Frontal cortex (tissue), 4 donors: Measurements from ENCODE around the gene RAPGEF2. TPM values are rescaled to one million over a fixed set of nuclear protein-coding genes. Genes with fewer than 3 reads are reported as not detected.

Experiments used
- DNase-seq, 2 donors: peaks; one replicate each; pipeline ENCODE4 v3.0.0; 2012; ENCODE audit warnings: low spot score in 2 of 2
- FAIRE-seq: peaks from 2 replicates; lab custom pipeline; 2012; peaks lifted over from hg19 to GRCh38; lab: Jason Lieb, UNC
- total RNA-seq: library from RNA; depleted of rRNA; stranded (reverse); fragments of >200 nt; gene quantifications from one replicate; pipeline ENCODE4 v1.2.3, GENCODE V29; 2014
- donor health status: control.
- donor health status: control.
- donor health status: control.

Gene RAPGEF2
- total RNA-seq, 1 donor from 2014 or later, result 174 TPM

GRCh38 chr4:159127745-159128518 lies 25.1 kb downstream of the RAPGEF2 start:
- FAIRE-seq (no peak), DNase-seq (no peak)

GRCh38 chr4:159129814-159130550 lies 27.1 kb downstream of the RAPGEF2 start:
- DNase-seq, result no peak
- FAIRE-seq, result no peak

GRCh38 chr4:159131564-159131963 lies 28.7 kb downstream of the RAPGEF2 start:
- DNase-seq (no peak), FAIRE-seq (no peak)

- DNase-seq (no peak), FAIRE-seq (no peak)
These were observed 31.6 kb downstream of the RAPGEF2 start for GRCh38 chr4:159134429-159134828.

GRCh38 chr4:159137176-159137575 lies 34.3 kb downstream of the RAPGEF2 start:
- DNase-seq (no peak), FAIRE-seq (no peak)

- FAIRE-seq, result no peak
- DNase-seq, result no peak
These were observed 35.6 kb downstream of the RAPGEF2 start for GRCh38 chr4:159138436-159138835.

GRCh38 chr4:159141193-159141592 lies 38.3 kb downstream of the RAPGEF2 start:
- no peak for FAIRE-seq
- DNase-seq, result no peak

GRCh38 chr4:159142241-159142640 lies 39.4 kb downstream of the RAPGEF2 start:
- DNase-seq, result no peak
- peak; percentile 79 for FAIRE-seq

GRCh38 chr4:159142681-159143384 lies 40.0 kb downstream of the RAPGEF2 start:
- DNase-seq (no peak), FAIRE-seq (no peak)

- DNase-seq, result no peak
- no peak for FAIRE-seq
These were observed 40.8 kb downstream of the RAPGEF2 start for GRCh38 chr4:159143687-159144086.

- DNase-seq (no peak), FAIRE-seq (no peak)
These were observed 41.3 kb downstream of the RAPGEF2 start for GRCh38 chr4:159144112-159144694.

GRCh38 chr4:159145318-159145991 lies 42.6 kb downstream of the RAPGEF2 start:
- DNase-seq (no peak), FAIRE-seq (no peak)

GRCh38 chr4:159145992-159146330 lies 43.1 kb downstream of the RAPGEF2 start:
- FAIRE-seq (no peak), DNase-seq (no peak)

GRCh38 chr4:159146488-159146887 lies 43.6 kb downstream of the RAPGEF2 start:
- DNase-seq (no peak), FAIRE-seq (no peak)

- DNase-seq, result no peak
- peak; percentile 44 for FAIRE-seq
These were observed 45.6 kb downstream of the RAPGEF2 start for GRCh38 chr4:159148441-159148840.

- no peak for FAIRE-seq
- DNase-seq, result no peak
These were observed 46.8 kb downstream of the RAPGEF2 start for GRCh38 chr4:159149666-159150065.

GRCh38 chr4:159150396-159150795 lies 47.5 kb downstream of the RAPGEF2 start:
- FAIRE-seq (no peak), DNase-seq (no peak)

GRCh38 chr4:159150821-159151390 lies 48.0 kb downstream of the RAPGEF2 start:
- DNase-seq, result no peak
- FAIRE-seq, result no peak

GRCh38 chr4:159151689-159152088 lies 48.8 kb downstream of the RAPGEF2 start:
- FAIRE-seq, result no peak
- DNase-seq, result no peak

GRCh38 chr4:159152181-159152580 lies 49.3 kb downstream of the RAPGEF2 start:
- DNase-seq (no peak), FAIRE-seq (no peak)
